H9 (cell line): ENCODE measurements around the gene DNAH1. TPM values are rescaled to one million over a fixed set of nuclear protein-coding genes. Genes with fewer than 3 reads are reported as not detected.

Experiments
- DNase-seq: peaks from one replicate; pipeline ENCODE4 v3.0.0-alpha.2; 2017
- H2AFZ ChIP-seq: one replicate; pipeline ENCODE4 v1.6.1; 2013; ENCODE audit warnings: mild to moderate bottlenecking, low read length, control low read depth, moderate library complexity
- H2AK5ac ChIP-seq: 2 replicates; pipeline ENCODE4 v1.6.1; 2013; ENCODE audit warnings: low read length, control low read depth, mixed read lengths; ENCODE audit not compliant: insufficient read length
- H2BK120ac ChIP-seq: one replicate; pipeline ENCODE4 v1.6.1; 2013; ENCODE audit warnings: low read depth, mild to moderate bottlenecking, low read length, control low read depth, inconsistent platforms; ENCODE audit not compliant: poor library complexity, severe bottlenecking
- H2BK12ac ChIP-seq: 2 replicates; pipeline ENCODE4 v1.6.1; 2013; ENCODE audit warnings: low read length, control low read depth, mixed read lengths, low read depth; ENCODE audit not compliant: insufficient read length
- H2BK15ac ChIP-seq: 2 replicates; pipeline ENCODE4 v1.6.1; 2013; ENCODE audit warnings: low read depth, low read length, control low read depth
- H2BK20ac ChIP-seq: one replicate; pipeline ENCODE4 v1.6.1; 2013; ENCODE audit warnings: low read depth, mild to moderate bottlenecking, low read length, control low read depth, inconsistent platforms; ENCODE audit not compliant: poor library complexity, severe bottlenecking
- H2BK5ac ChIP-seq: 2 replicates; pipeline ENCODE4 v1.6.1; 2013; ENCODE audit warnings: low read length, control low read depth, mixed read lengths; ENCODE audit not compliant: insufficient read length
- H3K14ac ChIP-seq: 2 replicates; pipeline ENCODE4 v1.6.1; 2013; ENCODE audit warnings: low read length, control low read depth; ENCODE audit not compliant: insufficient read depth
- H3K18ac ChIP-seq: 2 replicates; pipeline ENCODE4 v1.6.1; 2013; ENCODE audit warnings: low read depth, mild to moderate bottlenecking, mixed read lengths, low read length, control low read depth; ENCODE audit not compliant: insufficient read length
- H3K23ac ChIP-seq: 2 replicates; pipeline ENCODE4 v1.6.1; 2013; ENCODE audit warnings: low read length, control low read depth, mixed read lengths, low read depth; ENCODE audit not compliant: insufficient read length
- H3K23me2 ChIP-seq: 2 replicates; pipeline ENCODE4 v1.6.1; 2013; ENCODE audit warnings: low read depth, mild to moderate bottlenecking, mixed read lengths, low read length, control low read depth; ENCODE audit not compliant: insufficient read length, poor library complexity, severe bottlenecking
- H3K27ac ChIP-seq: 2 replicates; pipeline ENCODE4 v1.5.1; 2013; ENCODE audit warnings: low read length, control low read depth, mixed read lengths, low read depth; ENCODE audit not compliant: insufficient read length
- H3K27me3 ChIP-seq: 2 replicates; pipeline ENCODE4 v1.6.1; 2013; ENCODE audit warnings: low read length, control low read depth, inconsistent platforms; ENCODE audit not compliant: insufficient read depth
- H3K4ac ChIP-seq: 2 replicates; pipeline ENCODE4 v1.6.1; 2013; ENCODE audit warnings: low read depth, mild to moderate bottlenecking, control low read depth, inconsistent platforms, low read length, moderate library complexity
- H3K4me1 ChIP-seq: 2 replicates; pipeline ENCODE4 v1.6.1; 2013; ENCODE audit warnings: low read length, control low read depth, inconsistent platforms; ENCODE audit not compliant: insufficient read depth
- H3K4me2 ChIP-seq: 2 replicates; pipeline ENCODE4 v1.6.1; 2013; ENCODE audit warnings: low read length, control low read depth, mixed read lengths; ENCODE audit not compliant: insufficient read length, insufficient read depth
- H3K56ac ChIP-seq: 2 replicates; pipeline ENCODE4 v1.6.1; 2013; ENCODE audit warnings: low read depth, mild to moderate bottlenecking, mixed read lengths, low read length, control low read depth; ENCODE audit not compliant: insufficient read length
- H3K79me1 ChIP-seq: 2 replicates; pipeline ENCODE4 v1.6.1; 2013; ENCODE audit warnings: low read depth, mild to moderate bottlenecking, moderate library complexity, low read length, control low read depth, inconsistent platforms; ENCODE audit not compliant: insufficient read depth, poor library complexity, severe bottlenecking
- H3K79me2 ChIP-seq: 2 replicates; pipeline ENCODE4 v1.6.1; 2013; ENCODE audit warnings: low read length, control low read depth, inconsistent platforms; ENCODE audit not compliant: insufficient read depth
- H3K9ac ChIP-seq: 2 replicates; pipeline ENCODE4 v1.6.1; 2013; ENCODE audit warnings: low read length, control low read depth, mixed read lengths; ENCODE audit not compliant: insufficient read length; ENCODE audit errors: extremely low read depth
- H3K9me3 ChIP-seq: one replicate; pipeline ENCODE4 v1.6.1; 2013; ENCODE audit warnings: low read depth, low read length, inconsistent platforms; ENCODE audit not compliant: control insufficient read depth
- H3T11ph ChIP-seq: one replicate; pipeline ENCODE4 v1.6.1; 2013; ENCODE audit warnings: mild to moderate bottlenecking, low read length, control low read depth, inconsistent platforms
- H4K20me1 ChIP-seq: one replicate; pipeline ENCODE4 v1.6.1; 2013; ENCODE audit not compliant: control insufficient read depth, insufficient read length, insufficient read depth
- H4K5ac ChIP-seq: 2 replicates; pipeline ENCODE4 v1.6.1; 2013; ENCODE audit warnings: low read depth, mild to moderate bottlenecking, mixed read lengths, low read length, control low read depth; ENCODE audit not compliant: insufficient read length
- H4K8ac ChIP-seq: replicated peaks from 2 replicates; pipeline ENCODE4 v1.6.1; 2013; ENCODE audit warnings: low read length, control low read depth, mixed read lengths, low read depth; ENCODE audit not compliant: insufficient read length
- H4K91ac ChIP-seq: 2 replicates; pipeline ENCODE4 v1.6.1; 2013; ENCODE audit warnings: low read depth, mild to moderate bottlenecking, moderate library complexity, mixed read lengths, low read length, control low read depth; ENCODE audit not compliant: insufficient read length
- H3K27ac Mint-ChIP-seq, 3 experiments: 2 replicates in 2 of 3; 3 replicates in 1 of 3; pipeline ENCODE4 v1.8.0; 2020 to 2021; ENCODE audit warnings: mixed read lengths in 3 of 3, mild to moderate bottlenecking in 1 of 3, moderate library complexity in 1 of 3
- H3K27me3 Mint-ChIP-seq: 2 replicates; pipeline ENCODE4 v1.8.0; 2021; ENCODE audit warnings: low read depth, mild to moderate bottlenecking, moderate library complexity, mixed read lengths
- H3K36me3 Mint-ChIP-seq, 3 experiments: 2 replicates in 2 of 3; 3 replicates in 1 of 3; pipeline ENCODE4 v1.8.0; 2020 to 2021; ENCODE audit warnings: low read depth in 3 of 3, mixed read lengths in 3 of 3; ENCODE audit not compliant: insufficient read depth in 1 of 3
- H3K4me1 Mint-ChIP-seq, 2 experiments: 2 replicates each; pipeline ENCODE4 v1.8.0; 2020; ENCODE audit warnings: mixed read lengths in 2 of 2
- H3K4me3 Mint-ChIP-seq, 2 experiments: 2 replicates in 1 of 2; 3 replicates in 1 of 2; pipeline ENCODE4 v1.8.0; 2020 to 2021; ENCODE audit warnings: mild to moderate bottlenecking in 2 of 2, mixed read lengths in 2 of 2, moderate library complexity in 1 of 2
- H3K9me3 Mint-ChIP-seq, 2 experiments: 2 replicates in 1 of 2; 3 replicates in 1 of 2; pipeline ENCODE4 v1.8.0; 2020; ENCODE audit warnings: mild to moderate bottlenecking in 2 of 2, mixed read lengths in 2 of 2, moderate library complexity in 1 of 2
- WGBS: extraction: QIAGEN DNeasy Blood & Tissue Kit; methylation state at CpG from one replicate; pipeline ENCODE4 v1.1.7; 2013; ENCODE audit warnings: missing lambda C conversion rate, low lambda C conversion rate, mixed read lengths; ENCODE audit not compliant: insufficient read length; ENCODE audit errors: extremely low coverage; 5-methylcytosine and 5-hydroxymethylcytosine counted together
- total RNA-seq: library from RNA; stranded (reverse); gene quantifications from 2 replicates; pipeline ENCODE4 v1.2.1, GENCODE V29; 2021
- TF ChIP-seq, protein P1 (sequence below): fragments of 200-600 bp; sonication (generic); conservative IDR thresholded peaks from 3 replicates; pipeline ENCODE4 v1.8.0; 2021; ENCODE audit warnings: antibody characterized with exemption, mild to moderate bottlenecking

Gene DNAH1
- total RNA-seq, 1 experiment from 2014 or later, result 2.0 TPM

GRCh38 chr3:52438579-52439425, 122.7 kb downstream of the DNAH1 start:
- no peak overlapping the region for H3T11ph ChIP-seq
- no peaks in the 10 kb centered on the region for H3K27me3 ChIP-seq
- H3K9ac ChIP-seq, result no peak overlapping the region
- H2BK120ac ChIP-seq, result no peak overlapping the region
- no peaks in the 10 kb centered on the region for H3K79me2 ChIP-seq
- H4K5ac ChIP-seq, result no peak overlapping the region
- TF ChIP-seq, protein P1, sequence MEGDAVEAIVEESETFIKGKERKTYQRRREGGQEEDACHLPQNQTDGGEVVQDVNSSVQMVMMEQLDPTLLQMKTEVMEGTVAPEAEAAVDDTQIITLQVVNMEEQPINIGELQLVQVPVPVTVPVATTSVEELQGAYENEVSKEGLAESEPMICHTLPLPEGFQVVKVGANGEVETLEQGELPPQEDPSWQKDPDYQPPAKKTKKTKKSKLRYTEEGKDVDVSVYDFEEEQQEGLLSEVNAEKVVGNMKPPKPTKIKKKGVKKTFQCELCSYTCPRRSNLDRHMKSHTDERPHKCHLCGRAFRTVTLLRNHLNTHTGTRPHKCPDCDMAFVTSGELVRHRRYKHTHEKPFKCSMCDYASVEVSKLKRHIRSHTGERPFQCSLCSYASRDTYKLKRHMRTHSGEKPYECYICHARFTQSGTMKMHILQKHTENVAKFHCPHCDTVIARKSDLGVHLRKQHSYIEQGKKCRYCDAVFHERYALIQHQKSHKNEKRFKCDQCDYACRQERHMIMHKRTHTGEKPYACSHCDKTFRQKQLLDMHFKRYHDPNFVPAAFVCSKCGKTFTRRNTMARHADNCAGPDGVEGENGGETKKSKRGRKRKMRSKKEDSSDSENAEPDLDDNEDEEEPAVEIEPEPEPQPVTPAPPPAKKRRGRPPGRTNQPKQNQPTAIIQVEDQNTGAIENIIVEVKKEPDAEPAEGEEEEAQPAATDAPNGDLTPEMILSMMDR, result no peak
- no peak overlapping the region for H3K4ac ChIP-seq
- no peak overlapping the region for H3K4me2 ChIP-seq
- H2BK5ac ChIP-seq, result no peak overlapping the region
- H3K18ac ChIP-seq, result no peak overlapping the region
- H3K56ac ChIP-seq, result no peak overlapping the region
- H3K4me1 Mint-ChIP-seq, result peaks cover 11 to 13% of the 10 kb centered on the region in 2 experiments
- no peak overlapping the region for H2BK15ac ChIP-seq
- no peak overlapping the region for H2BK20ac ChIP-seq
- H3K27ac Mint-ChIP-seq, result peak overlapping the region in 1 of 3 experiments; percentile 40; a peak in 1 of 7 replicates
- H3K27ac ChIP-seq, result no peak overlapping the region
- no CpG with 5 or more reads among the region's 9 CpGs for WGBS
- H3K9me3 Mint-ChIP-seq, result no peaks in the 10 kb centered on the region
- H3K36me3 Mint-ChIP-seq, result no peaks in the 10 kb centered on the region
- H3K14ac ChIP-seq, result no peak overlapping the region
- no peak overlapping the region for H2AFZ ChIP-seq
- H3K4me1 ChIP-seq, result no peaks in the 10 kb centered on the region
- no peaks in the 10 kb centered on the region for H3K9me3 ChIP-seq
- H2AK5ac ChIP-seq, result no peak overlapping the region
- H4K20me1 ChIP-seq, result no peaks in the 10 kb centered on the region
- no peak overlapping the region for H4K8ac ChIP-seq
- no peaks in the 10 kb centered on the region for H3K23me2 ChIP-seq
- no peak overlapping the region for H4K91ac ChIP-seq
- DNase-seq, result no peak
- no peak overlapping the region for H2BK12ac ChIP-seq
- H3K4me3 Mint-ChIP-seq, result no peak overlapping the region
- H3K79me1 ChIP-seq, result no peaks in the 10 kb centered on the region
- no peak overlapping the region for H3K23ac ChIP-seq
- H3K27me3 Mint-ChIP-seq, result peaks cover 2% of the 10 kb centered on the region; the same call in 1 of the 2 replicates
